K562 (cell line): ENCODE data around the gene SETX. TPM values are rescaled to one million over a fixed set of nuclear protein-coding genes. Genes with fewer than 3 reads are reported as not detected.

Source experiments
- ATAC-seq: fragments of 200-7000 bp; cut with Tn5 transposase; 3 replicates; pipeline ENCODE4 v1.9.1; 2020; ENCODE audit warnings: moderate library complexity
- Bru-seq: library from RNA; stranded (reverse); fragments of 400-500 nt; gene quantifications from one replicate; lab custom pipeline; 2021; lab: Mats Ljungman, UMichigan
- BruChase-seq, 2 experiments: library from RNA; stranded (reverse); fragments of 400-500 nt; gene quantifications; one replicate each; lab custom pipeline; 2021; lab: Mats Ljungman, UMichigan
- BruUV-seq: library from RNA; stranded (reverse); fragments of 400-500 nt; replicated peaks from 2 replicates; lab custom pipeline; 2021; lab: Mats Ljungman, UMichigan
- CTCF ChIA-PET: fragments of 300-600 bp; formaldehyde crosslinking; extraction: SDS; loops from one replicate; lab custom pipeline; 2021; ENCODE audit warnings: low intra/inter-chr PET ratio; lab: Yijun Ruan, JAX
- POLR2A ChIA-PET: fragments of 300-600, 350-650 bp; sonication (Branson Sonifier 250); formaldehyde crosslinking; extraction: SDS; loops from one replicate; lab custom pipeline; 2021; ENCODE audit warnings: antibody characterized with exemption, inconsistent platforms; lab: Yijun Ruan, JAX
- DNase-seq, 4 experiments: peaks; one replicate each; pipeline versions ENCODE4 v3.0.0 to v3.0.0-alpha.2; 2011 to 2018; ENCODE audit warnings: low spot score in 3 of 4, mixed read lengths in 3 of 4; ENCODE audit errors: extremely low read depth in 1 of 4
- FAIRE-seq: peaks from 2 replicates; lab custom pipeline; 2011; peaks lifted over from hg19 to GRCh38; lab: Jason Lieb, UNC
- H2AFZ ChIP-seq: 2 replicates; pipeline ENCODE4 v1.6.0; 2011; ENCODE audit warnings: low read depth, low read length, control low read depth, inconsistent platforms
- H3K27ac ChIP-seq: fragments of 200-600 bp; 3 replicates; pipeline ENCODE4 v1.8.0; 2011; ENCODE audit warnings: low read depth, mild to moderate bottlenecking, control low read depth, inconsistent platforms, low read length, moderate library complexity, mixed read lengths; ENCODE audit errors: extremely low read depth
- H3K27me3 ChIP-seq, 2 experiments: fragments of 300-600 bp in 1 of 2; 2 replicates in 1 of 2; 3 replicates in 1 of 2; pipeline versions ENCODE4 v1.6.0 to v1.8.0; 2011; ENCODE audit warnings: inconsistent platforms in 2 of 2, low read length in 2 of 2, mild to moderate bottlenecking in 1 of 2, mixed read lengths in 1 of 2, moderate library complexity in 1 of 2; ENCODE audit not compliant: control insufficient read depth in 2 of 2, insufficient read depth in 2 of 2
- H3K36me3 ChIP-seq: fragments of 300-600 bp; 3 replicates; pipeline ENCODE4 v1.8.0; 2011; ENCODE audit warnings: mild to moderate bottlenecking, low read length, inconsistent platforms; ENCODE audit not compliant: control insufficient read depth, insufficient read depth
- H3K4me1 ChIP-seq, 2 experiments: fragments of 200-600 bp in 1 of 2; replicated peaks in 1 of 2; 2 replicates in 1 of 2; 3 replicates in 1 of 2; pipeline versions ENCODE4 v1.5.1 to v1.8.0; 2011; ENCODE audit warnings: inconsistent platforms in 2 of 2, low read length in 2 of 2, mild to moderate bottlenecking in 1 of 2, mixed read lengths in 1 of 2, moderate library complexity in 1 of 2; ENCODE audit not compliant: control insufficient read depth in 2 of 2, insufficient read depth in 2 of 2
- H3K4me2 ChIP-seq: 2 replicates; pipeline ENCODE4 v1.6.1; 2011; ENCODE audit warnings: low read length, control low read depth, inconsistent platforms, mixed read lengths; ENCODE audit not compliant: insufficient read depth
- H3K4me3 ChIP-seq: fragments of 200-600 bp; sonication (generic), shearing (Covaris generic); 2 replicates; pipeline ENCODE4 v1.5.1; 2016; ENCODE audit warnings: control low read depth, inconsistent platforms
- H3K79me2 ChIP-seq: fragments of 200-600 bp; 3 replicates; pipeline ENCODE4 v1.8.0; 2011; ENCODE audit warnings: low read length, inconsistent platforms; ENCODE audit not compliant: control insufficient read depth, insufficient read depth
- H3K9ac ChIP-seq, 2 experiments: 2 replicates each; pipeline versions ENCODE4 v1.6.0 to v1.6.1; 2011; ENCODE audit warnings: low read depth in 2 of 2, low read length in 2 of 2, control low read depth in 1 of 2, inconsistent platforms in 1 of 2, mild to moderate bottlenecking in 1 of 2, mixed read lengths in 1 of 2; ENCODE audit not compliant: insufficient read depth in 1 of 2
- H3K9me1 ChIP-seq: one replicate; pipeline ENCODE4 v1.6.0; 2011; ENCODE audit warnings: inconsistent platforms, mild to moderate bottlenecking, low read length, moderate library complexity; ENCODE audit not compliant: control insufficient read depth, insufficient read depth
- H3K9me3 ChIP-seq: replicated peaks from 2 replicates; pipeline ENCODE4 v1.5.1; 2011; ENCODE audit warnings: low read depth, low read length, inconsistent platforms; ENCODE audit not compliant: control insufficient read depth, insufficient read depth
- H4K20me1 ChIP-seq: replicated peaks from 2 replicates; pipeline ENCODE4 v1.6.1; 2011; ENCODE audit warnings: low read length, inconsistent platforms, mixed read lengths; ENCODE audit not compliant: control insufficient read depth, insufficient read depth
- EZH2 ChIP-seq: IDR thresholded peaks from 2 replicates; pipeline ENCODE4 v1.6.1; 2012; ENCODE audit warnings: low read depth, mild to moderate bottlenecking, inconsistent platforms, low read length, borderline replicate concordance
- FOXP4 ChIP-seq: sonication (generic); formaldehyde crosslinking; IDR thresholded peaks from 2 replicates; pipeline ENCODE4 v1.8.0; 2022; ENCODE audit warnings: mild to moderate bottlenecking, missing genetic modification reagents, borderline replicate concordance
- GATAD2A ChIP-seq: fragments of 450-650 bp; IDR thresholded peaks from 2 replicates; pipeline ENCODE4 v1.6.1; 2017
- HCFC1 ChIP-seq: IDR thresholded peaks from 2 replicates; pipeline ENCODE4 v1.6.1; 2012; ENCODE audit warnings: low read depth, low read length, improper control_type of control experiment
- MBD2 ChIP-seq: sonication (generic); IDR thresholded peaks from 2 replicates; pipeline ENCODE4 v1.6.1; 2016; ENCODE audit warnings: low read depth, borderline replicate concordance
- MNT ChIP-seq, 2 experiments: fragments of 450-650 bp; conservative IDR thresholded peaks; 2 replicates each; pipeline ENCODE4 v1.6.1; 2017; ENCODE audit warnings: mild to moderate bottlenecking in 2 of 2, moderate library complexity in 2 of 2
- NR2C2 ChIP-seq, 2 experiments: fragments of 200-800 bp in 1 of 2; sonication (Bioruptor generic) in 1 of 2; sonication (generic) in 1 of 2; formaldehyde crosslinking in 1 of 2; IDR thresholded peaks; 2 replicates each; pipeline versions ENCODE4 v1.6.1 to v1.8.0; 2016 to 2022; ENCODE audit warnings: mild to moderate bottlenecking in 1 of 2, missing compliant biosample characterization in 1 of 2, missing genetic modification characterization in 1 of 2, missing genetic modification reagents in 1 of 2
- ZBTB7A ChIP-seq: IDR thresholded peaks from 2 replicates; pipeline ENCODE4 v1.6.1; 2011; ENCODE audit warnings: low read depth, mild to moderate bottlenecking, low read length, moderate library complexity, borderline replicate concordance; ENCODE audit not compliant: control insufficient read depth
- ZNF175 ChIP-seq: fragments of 200-800 bp; sonication (Bioruptor generic); IDR thresholded peaks from 2 replicates; pipeline ENCODE4 v1.6.1; 2016; ENCODE audit warnings: low read depth, mild to moderate bottlenecking, missing genetic modification characterization, missing compliant biosample characterization
- WGBS: fragments of 100-300 bp; shearing (Covaris generic); methylation state at CpG from one replicate; pipeline ENCODE4 v1.1.6; 2016; ENCODE audit warnings: low coverage, mixed read lengths; ENCODE audit not compliant: insufficient coverage; ENCODE audit errors: missing lambda C conversion rate; 5-methylcytosine and 5-hydroxymethylcytosine counted together
- in situ Hi-C: fragments of 300-500 bp; cut with MboI; formaldehyde crosslinking; loops from 4 replicates; pipeline ENCODE4 v1.15.0; 2018; ENCODE audit warnings: inconsistent platforms, mixed read lengths
- intact Hi-C: fragments of 100-400 bp; cut with micrococcal nuclease; formaldehyde crosslinking; loops from 2 replicates; pipeline ENCODE4 v1.14.2; 2022
- long read RNA-seq, 3 experiments: library from polyadenylated mRNA in 2 of 3; library from RNA in 1 of 3; unstranded in 2 of 3; stranded (forward) in 1 of 3; transcript quantifications; one replicate each; pipeline ENCODE4 v2.0.0, GENCODE V29; 2019 to 2022
- polyA minus RNA-seq, 3 experiments: library from RNA; depleted of rRNA, polyadenylated mRNA; stranded (reverse); fragments of >200 nt; gene quantifications; 2 replicates each; pipeline ENCODE4 v1.2.3, GENCODE V29; 2011
- polyA plus RNA-seq, 8 experiments: library from polyadenylated mRNA; depleted of rRNA in 4 of 8; stranded (reverse) in 5 of 8; unstranded in 3 of 8; fragments of >200 nt; fragmentation: Nextera tagmentation in 2 of 8; fragmentation: Illumina TruSeq in 1 of 8; extraction: Ambion mirVana in 2 of 8; extraction: Trizol in 1 of 8; gene quantifications; 2 replicates each; pipeline versions ENCODE4 v1.2.1 to v1.2.3, GENCODE V29; 2011 to 2014; ENCODE audit warnings: inconsistent platforms in 1 of 8, missing spikeins in 1 of 8
- total RNA-seq, 7 experiments: library from RNA; depleted of rRNA in 6 of 7; stranded (reverse); fragments of >200 nt in 6 of 7; fragmentation: Illumina TruSeq in 2 of 7; extraction: Trizol in 2 of 7; gene quantifications; 2 replicates each; pipeline versions ENCODE4 v1.2.1 to v1.2.3, GENCODE V29; 2011 to 2021; ENCODE audit warnings: low replicate concordance in 1 of 7

SETX gene
- total RNA-seq (2011; cell fraction: chromatin; rRNA removed; ENCODE audit: low replicate concordance) = 58.7 and 203 TPM in 2 replicates
- 29.5 and 47.4 TPM in 2 replicates for total RNA-seq (2011; cell fraction: nucleolus; rRNA removed)
- total RNA-seq (2011; cell fraction: nucleoplasm; rRNA removed) = 73.7 and 74.7 TPM in 2 replicates
- total RNA-seq (2014; rRNA removed) = 27.0 and 28.8 TPM in 2 replicates
- total RNA-seq (2014; rRNA removed; fragmentation: Illumina TruSeq; extraction: Trizol) = 45.7 and 53.6 TPM in 2 replicates
- 42.9 and 44.0 TPM in 2 replicates for total RNA-seq (2015; rRNA removed; fragmentation: Illumina TruSeq; extraction: Trizol)
- 26.0 and 28.7 TPM in 2 replicates for total RNA-seq (2021)
- polyA plus RNA-seq (2011; rRNA removed) = 21.5 and 29.3 TPM in 2 replicates
- 11.6 and 14.0 TPM in 2 replicates for polyA plus RNA-seq (2011; cell fraction: cytosol; rRNA removed)
- polyA plus RNA-seq (2011; cell fraction: nucleus; rRNA removed) = 29.5 and 33.8 TPM in 2 replicates
- 17.1 and 17.2 TPM in 2 replicates for polyA plus RNA-seq (2012)
- polyA plus RNA-seq (2014; fragmentation: Illumina TruSeq; extraction: Trizol) = 21.8 and 25.1 TPM in 2 replicates
- polyA plus RNA-seq (2014; fragmentation: Nextera tagmentation; extraction: Ambion mirVana) = 10 to 100 TPM in 1 of 2 experiments, 1 to 10 TPM in 1; 8.7 to 11.5 TPM
- 16.4 and 18.6 TPM in 2 replicates for polyA plus RNA-seq (2014; rRNA removed)
- 119 and 120 TPM in 2 replicates for polyA minus RNA-seq (2011; rRNA and poly(A)+ RNA removed)
- polyA minus RNA-seq (2011; cell fraction: cytosol; rRNA and poly(A)+ RNA removed) = 30.2 and 38.8 TPM in 2 replicates
- 45.5 and 72.8 TPM in 2 replicates for polyA minus RNA-seq (2011; cell fraction: nucleus; rRNA and poly(A)+ RNA removed)
- Bru-seq, nascent RNA = percentile 85 among the genes with signal in this experiment
- BruChase-seq, experiment 1, labeled RNA remaining after a 2-hour chase = percentile 91 among the genes with signal in this experiment
- BruChase-seq, experiment 2, labeled RNA remaining after a 6-hour chase = percentile 92 among the genes with signal in this experiment
- long read RNA-seq, experiment 1, partial matches to known transcripts = 17 of 38 reads
- long read RNA-seq, experiment 1, other reads (novel, unspliced or antisense) = 21 of 38 reads
- long read RNA-seq, experiment 2, partial matches to known transcripts = 12 of 27 reads
- long read RNA-seq, experiment 2, other reads (novel, unspliced or antisense) = 15 of 27 reads
- long read RNA-seq, experiment 3, partial matches to known transcripts = 10 of 17 reads
- long read RNA-seq, experiment 3, other reads (novel, unspliced or antisense) = 7 of 17 reads

GRCh38 chr9:132354637-132355355 is at the start of gene SETX:
TSS of gene SETX (minus strand) at chr9:132354986. CDS start at chr9:132349428, 5,558 bp downstream.
- H4K20me1 ChIP-seq = no peaks in the 10 kb centered on the region; the same call in 1 of the 2 replicates
- BruUV-seq = no TSS peak
- FAIRE-seq (peak; percentile 91), DNase-seq (peak; percentile 98 to 99 (median 99)), ATAC-seq (peak; percentile 98)
- no peaks in the 10 kb centered on the region for H3K9me1 ChIP-seq
- peaks cover 40% of the 10 kb centered on the region for H3K36me3 ChIP-seq
- ChIA-PET CTCF (no interaction called here), POLR2A (interaction anchor here (0.6 to 2.0 kb wide), 11 partner anchors 9 to 576 kb away, joined by 3 to 10 read pairs (median 3); no protein-coding TSS in a partner anchor)
- in situ Hi-C loops (no loop called here), intact Hi-C loops (no loop called here)
- H3K27me3 ChIP-seq = no peaks in the 10 kb centered on the region
- H3K79me2 ChIP-seq = peaks cover 39% of the 10 kb centered on the region
- H3K27ac ChIP-seq = peak within 1 kb of the TSS; percentile 93
- H3K4me3 ChIP-seq = peak within 1 kb of the TSS; percentile 81
- H2AFZ ChIP-seq = peak within 1 kb of the TSS; percentile 89
- H3K9me3 ChIP-seq = no peaks in the 10 kb centered on the region; the same call in none of the 2 replicates
- H3K4me1 ChIP-seq = peaks cover 15 to 21% of the 10 kb centered on the region in 2 experiments; a peak in 4 of 5 replicates
- H3K9ac ChIP-seq = peak within 1 kb of the TSS; percentile 90 to 99
- H3K4me2 ChIP-seq = peak within 1 kb of the TSS; percentile 97
- under 1% methylated on average over 61 of the region's 82 CpGs for WGBS
- TF ChIP-seq EZH2 = no peak
- peak; percentile 71; the same call in 1 of the 2 replicates for TF ChIP-seq GATAD2A
- peak; percentile 39; the same call in 1 of the 2 replicates for TF ChIP-seq HCFC1
- 0 out of 2 replicates have a peak, but pooled peaks have one; percentile 19 for TF ChIP-seq NR2C2 (CRISPR knock-in tag; IDR thresholded peaks at IDR 0.05)
- TF ChIP-seq NR2C2 (tag; IDR thresholded peaks at IDR 0.05) = peak; percentile 97
- TF ChIP-seq MBD2 = peak; percentile 68; the same call in 1 of the 2 replicates
- TF ChIP-seq MNT (conservative IDR thresholded peaks at IDR 0.05) = peak; percentile 39 to 75; a peak in 3 of 4 replicates
- no peak for TF ChIP-seq ZNF175 (CRISPR knock-in tag)
- 0 out of 2 replicates have a peak, but pooled peaks have one; percentile 35 for TF ChIP-seq FOXP4 (CRISPR knock-in tag)
- TF ChIP-seq ZBTB7A = peak; percentile 57; the same call in 1 of the 2 replicates
